ENCODE data around the gene IPCEF1. TPM values are rescaled to one million over a fixed set of nuclear protein-coding genes. Genes with fewer than 3 reads are reported as not detected.

IPCEF1 gene
- total and polyA plus RNA-seq, 2 donors (not counting 3 experiments of a cell fraction or from before 2014, with no cell fraction given): 0.01 to 0.51 TPM

GRCh38 chr6:154236646-154237301, 119.8 kb downstream of the IPCEF1 start:
- Histone ChIP-seq H3K27me3 (ENCODE audit: control insufficient read depth in 2 of 2, insufficient read depth in 2 of 2, low read length in 2 of 2) (no peaks in the 10 kb centered on the region), H3K4me3 (replicated peaks in 1 of 3; ENCODE audit: insufficient read depth in 1 of 3, low read depth in 1 of 3, low read length in 3 of 3) (no peak overlapping the region), H3K4me2 (ENCODE audit: insufficient read depth, low read length) (no peak overlapping the region), H3K36me3 (ENCODE audit: control insufficient read depth in 2 of 2, extremely low read depth in 1 of 2, insufficient read depth in 2 of 2, low read length in 2 of 2) (no peaks in the 10 kb centered on the region), H3K27ac (ENCODE audit: insufficient read depth, low read depth, low read length) (no peak overlapping the region), H2AFZ (ENCODE audit: low read depth, low read length) (no peak overlapping the region), H3K4me1 (ENCODE audit: control insufficient read depth, extremely low read depth, insufficient read depth, low read length) (no peaks in the 10 kb centered on the region), H3K9me1 (replicated peaks; ENCODE audit: control insufficient read depth, extremely low read depth, insufficient read depth, low read length) (no peaks in the 10 kb centered on the region), H3K9me3 (replicated peaks; ENCODE audit: control insufficient read depth, insufficient read depth, low read length) (no peaks in the 10 kb centered on the region), H4K20me1 (replicated peaks; ENCODE audit: control insufficient read depth, extremely low read depth, insufficient read depth, low read length) (no peaks in the 10 kb centered on the region), H3K79me2 (ENCODE audit: control insufficient read depth, insufficient read depth, low read length) (no peaks in the 10 kb centered on the region), H3K9ac (replicated peaks; ENCODE audit: extremely low read depth, insufficient read depth, low read length) (no peak overlapping the region)
- dilution Hi-C loops (cut with MboI; ENCODE audit: extremely low pct_ligation_motif_present, low sequenced_read_pairs) (no loop called here), intact Hi-C loops (cut with micrococcal nuclease) (no loop called here)
- POLR2A ChIA-PET: no interaction called here
- BruUV-seq (replicated peaks): no TSS peak
- FAIRE-seq: no peak
- TF ChIP-seq POLR2A (IDR thresholded peaks at IDR 0.05; ENCODE audit: low read depth, low read length) (no peak), MYC (IDR thresholded peaks at IDR 0.05; ENCODE audit: low read depth, low read length) (no peak), JUN (IDR thresholded peaks at IDR 0.05; ENCODE audit: borderline replicate concordance, insufficient read depth, insufficient read length, low read depth) (no peak), FOS (IDR thresholded peaks at IDR 0.05; ENCODE audit: borderline replicate concordance, insufficient read depth, low read length) (no peak), EZH2 (IDR thresholded peaks at IDR 0.05; ENCODE audit: borderline replicate concordance, low read depth, low read length, severe bottlenecking) (no peak), GATA2 (IDR thresholded peaks at IDR 0.05; ENCODE audit: insufficient read depth, insufficient read length, low read depth, low read length) (no peak), CTCF (IDR thresholded peaks at IDR 0.05; ENCODE audit: extremely low read depth in 1 of 2, insufficient read depth in 1 of 2, low read depth in 1 of 2, low read length in 2 of 2) (no peak), POLR2AphosphoS5 (IDR thresholded peaks at IDR 0.05; ENCODE audit: insufficient read depth, low read depth, low read length) (no peak)
- TF ChIP-seq, protein P1, sequence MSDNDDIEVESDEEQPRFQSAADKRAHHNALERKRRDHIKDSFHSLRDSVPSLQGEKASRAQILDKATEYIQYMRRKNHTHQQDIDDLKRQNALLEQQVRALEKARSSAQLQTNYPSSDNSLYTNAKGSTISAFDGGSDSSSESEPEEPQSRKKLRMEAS (IDR thresholded peaks at IDR 0.05; ENCODE audit: insufficient read depth, insufficient read length): no peak
- CTCF ChIA-PET: interaction anchor here (1.4 kb wide), 1 partner anchor 40 kb away, joined by 6 read pairs; no protein-coding TSS in a partner anchor
- no peak for DNase-seq (ENCODE audit: low read depth, low spot score)
